Right renal cortex interstitium (tissue), 3 donors: ENCODE data around the gene NMUR1. TPM values are rescaled to one million over a fixed set of nuclear protein-coding genes. Genes with fewer than 3 reads are reported as not detected.
"Not testable (repeated sequence)": the region's sequence is repeated elsewhere in the genome, so short reads cannot be mapped to it uniquely, and the experiment has no call there.

Experiments
- DNase-seq, 3 donors: peaks; one replicate each; pipeline ENCODE4 v3.0.0-alpha.2; 2013; ENCODE audit warnings: low read depth in 3 of 3, low spot score in 2 of 3
- polyA plus RNA-seq, 3 donors: library from polyadenylated mRNA; unstranded; fragments of 120-200 nt; gene quantifications; one replicate each; pipeline ENCODE4 v1.2.1, GENCODE V29; 2013; ENCODE audit not compliant: insufficient read length in 3 of 3

Gene NMUR1, protein sequence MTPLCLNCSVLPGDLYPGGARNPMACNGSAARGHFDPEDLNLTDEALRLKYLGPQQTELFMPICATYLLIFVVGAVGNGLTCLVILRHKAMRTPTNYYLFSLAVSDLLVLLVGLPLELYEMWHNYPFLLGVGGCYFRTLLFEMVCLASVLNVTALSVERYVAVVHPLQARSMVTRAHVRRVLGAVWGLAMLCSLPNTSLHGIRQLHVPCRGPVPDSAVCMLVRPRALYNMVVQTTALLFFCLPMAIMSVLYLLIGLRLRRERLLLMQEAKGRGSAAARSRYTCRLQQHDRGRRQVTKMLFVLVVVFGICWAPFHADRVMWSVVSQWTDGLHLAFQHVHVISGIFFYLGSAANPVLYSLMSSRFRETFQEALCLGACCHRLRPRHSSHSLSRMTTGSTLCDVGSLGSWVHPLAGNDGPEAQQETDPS
- polyA plus RNA-seq: under 1 TPM; 0.38 to 0.76 (median 0.50) TPM

DNA sequence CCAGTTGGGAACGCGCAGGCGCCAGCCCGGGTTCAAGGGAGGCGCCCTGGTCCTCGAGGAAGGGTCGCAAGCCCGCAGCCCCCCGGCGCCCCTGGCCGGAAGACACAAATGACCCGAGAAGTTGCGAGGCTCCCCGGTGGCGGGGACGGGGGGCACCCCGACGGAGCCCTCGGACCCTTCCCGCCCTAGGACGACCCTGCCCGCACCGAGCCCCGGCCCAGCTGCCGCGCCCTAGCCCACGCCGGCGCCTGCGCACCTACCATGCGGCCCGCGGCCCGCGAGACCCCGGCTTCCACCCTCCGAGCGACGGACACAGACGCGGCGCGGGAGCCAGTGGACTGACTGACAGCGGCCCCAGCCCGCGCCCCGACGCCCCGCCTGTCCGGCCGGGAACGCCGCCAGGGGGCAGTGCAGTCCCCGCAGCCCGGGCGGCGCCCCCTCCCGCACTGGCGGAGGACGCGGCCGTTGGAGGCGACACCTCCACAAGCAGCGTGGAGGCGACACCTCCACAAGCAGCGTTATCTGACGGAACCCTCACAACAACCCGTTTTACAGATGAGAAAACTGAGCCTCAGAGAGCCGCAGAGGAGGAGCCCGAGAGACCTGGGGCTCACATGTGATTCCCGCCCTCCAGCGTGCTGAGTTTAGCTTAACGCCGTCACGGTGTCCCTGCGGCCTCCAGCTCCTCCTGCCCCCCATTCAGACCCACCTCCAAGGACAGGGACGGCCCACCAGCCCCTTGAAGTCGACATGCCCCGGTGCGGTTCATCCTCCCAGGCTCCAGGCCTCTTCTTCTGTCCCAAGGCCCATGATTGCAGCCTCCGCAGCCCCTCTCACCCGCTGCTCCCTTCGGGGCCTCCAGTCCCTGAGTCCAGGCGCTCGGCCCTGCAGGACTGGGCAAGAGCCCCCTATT, at the start of gene NMUR1:
Gene NMUR1, minus strand, starts transcription at position 347 of the 913 bp plus-strand sequence. Its CDS starts 84 bp downstream, at position 263.
- DNase-seq: no peak

DNA sequence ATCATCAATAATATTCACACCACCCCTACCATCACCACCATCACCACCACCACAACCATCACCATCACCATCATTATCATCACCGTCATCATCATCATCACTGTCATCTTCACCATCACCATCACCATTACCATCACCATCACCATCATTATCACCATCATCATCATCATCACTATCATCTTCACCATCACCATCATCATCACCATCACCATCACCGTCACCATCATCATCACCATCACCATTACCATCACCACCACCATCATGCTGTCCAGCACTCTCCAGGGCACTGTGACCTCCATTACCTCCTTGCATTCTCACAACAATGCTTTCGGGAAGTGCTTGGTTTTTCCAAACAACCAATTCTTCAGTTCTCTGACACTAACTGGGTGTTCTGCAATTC, 49.3 kb upstream of the NMUR1 start:
- no peak for DNase-seq

DNA sequence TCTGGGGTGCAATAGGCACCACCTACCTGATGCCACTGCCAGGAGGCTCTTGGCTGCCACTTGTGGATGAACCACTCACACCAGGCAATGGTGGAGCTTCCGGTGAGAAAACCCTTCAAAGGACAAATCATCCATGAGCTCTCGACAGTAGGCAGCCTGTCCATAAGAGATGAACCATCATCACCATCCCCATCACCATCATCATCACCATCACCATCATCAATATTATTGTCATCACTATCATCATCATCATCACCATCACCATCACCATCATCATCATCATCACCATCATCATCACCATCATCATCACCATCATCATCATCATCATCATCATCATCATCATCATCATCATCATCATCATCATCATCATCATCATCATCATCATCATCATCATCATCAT, 48.4 kb upstream of the NMUR1 start:
- DNase-seq: not testable (repeated sequence)

DNA sequence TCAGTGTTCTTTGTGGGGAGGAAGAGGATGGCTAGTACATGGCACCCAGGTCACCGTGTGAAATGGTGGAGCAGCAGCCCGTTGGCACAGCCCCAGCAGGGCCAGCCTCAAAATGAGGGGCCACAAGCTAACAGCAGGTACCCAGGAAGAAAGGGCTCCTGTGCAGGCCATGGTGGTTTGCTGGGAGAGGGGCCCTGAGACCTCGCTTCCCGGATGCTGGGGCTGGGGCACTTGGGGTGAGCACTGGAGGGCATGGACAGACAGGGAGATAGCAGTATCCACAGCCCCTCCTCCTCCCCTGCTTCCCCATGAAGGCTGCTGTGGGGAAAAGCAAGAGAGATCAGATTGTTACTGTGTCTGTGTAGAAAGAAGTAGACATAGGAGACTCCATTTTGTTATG, 46.2 kb upstream of the NMUR1 start:
- no peak for DNase-seq

DNA sequence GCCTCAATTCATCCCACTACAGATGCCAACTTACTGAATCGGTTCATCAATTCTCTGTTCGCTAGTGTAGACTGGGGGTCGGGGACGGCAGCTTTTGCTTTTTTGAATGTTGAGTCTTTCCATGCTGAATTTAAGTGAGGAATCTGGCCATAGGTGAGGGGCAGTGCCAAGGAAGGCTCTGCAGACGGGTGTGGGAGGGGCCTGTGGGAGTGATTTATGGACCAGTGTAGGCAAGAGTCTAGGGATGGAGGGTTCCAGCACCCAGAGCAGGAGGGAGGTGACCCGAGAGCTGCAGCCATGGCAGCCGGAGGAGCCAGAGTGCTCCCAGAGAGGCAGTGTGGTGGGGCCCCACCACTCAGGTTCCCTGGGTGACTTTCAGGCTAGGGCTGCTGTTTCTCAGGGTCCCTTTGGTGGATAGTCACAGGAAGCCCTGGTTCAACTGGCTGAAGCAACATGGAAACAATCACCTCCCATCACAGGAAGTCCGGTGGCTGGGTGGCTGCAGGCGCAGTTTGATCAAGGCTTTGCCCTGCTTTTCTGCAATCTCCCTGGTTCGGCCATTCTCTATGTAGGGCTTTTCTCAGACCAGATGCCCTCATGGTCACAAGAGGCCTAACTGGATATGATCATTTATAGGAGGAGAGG, 45.5 kb upstream of the NMUR1 start:
- DNase-seq: no peak

DNA sequence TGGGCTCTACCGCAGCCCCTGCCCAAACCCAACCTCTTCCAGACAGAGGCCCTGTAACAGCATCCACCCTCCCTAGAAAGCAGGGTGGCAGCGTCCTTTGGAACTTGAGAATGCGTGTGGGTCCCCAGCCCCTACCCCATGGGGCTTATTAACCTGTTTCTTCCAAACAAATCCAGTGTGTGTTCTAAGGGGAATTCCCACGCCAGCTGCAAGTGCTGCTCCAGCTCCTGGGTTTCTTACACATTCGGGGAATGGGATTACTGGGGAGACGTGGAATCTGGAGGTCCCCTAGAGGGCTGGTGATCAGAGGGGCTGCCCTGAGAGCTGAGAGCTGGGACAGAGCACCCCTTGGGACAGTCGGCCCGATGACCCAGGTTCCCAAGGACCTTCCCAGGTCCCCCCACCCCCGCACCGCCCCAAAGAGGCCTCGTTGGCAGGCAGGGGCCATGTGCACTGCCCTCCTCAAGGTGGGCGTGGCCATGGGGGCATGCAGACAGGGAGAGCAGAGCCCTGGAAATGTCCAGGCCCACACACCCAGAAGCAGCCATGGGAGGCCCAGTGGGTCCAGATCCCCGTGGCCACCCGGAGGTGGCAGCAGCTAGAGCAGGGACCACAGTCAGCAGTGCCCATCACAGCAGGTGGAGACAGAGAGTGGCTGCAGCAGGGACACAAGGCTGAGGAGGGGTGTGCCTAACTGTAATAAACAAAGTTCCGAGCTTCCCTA, 43.6 kb upstream of the NMUR1 start:
- DNase-seq: no peak

DNA sequence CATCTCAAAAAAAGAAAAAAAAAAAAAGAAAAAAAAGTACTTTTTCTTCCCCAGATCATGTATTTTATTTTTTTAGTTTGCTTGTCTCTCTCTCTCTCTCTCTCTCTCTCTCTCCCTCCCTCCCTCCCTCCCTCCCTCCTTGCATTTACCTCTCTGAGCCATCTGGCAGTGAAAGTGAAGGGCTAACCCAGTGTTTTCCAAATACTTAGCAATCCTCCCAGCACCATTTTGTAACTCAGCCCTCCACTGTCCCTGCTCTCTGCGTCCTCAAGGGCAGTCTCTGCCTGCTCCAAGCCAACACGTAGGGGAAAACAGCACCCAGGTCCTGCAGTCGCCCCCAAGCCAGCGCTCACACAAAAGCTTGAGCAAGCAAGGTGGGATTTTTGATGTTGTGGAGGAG, 42.9 kb upstream of the NMUR1 start:
- no peak for DNase-seq

DNA sequence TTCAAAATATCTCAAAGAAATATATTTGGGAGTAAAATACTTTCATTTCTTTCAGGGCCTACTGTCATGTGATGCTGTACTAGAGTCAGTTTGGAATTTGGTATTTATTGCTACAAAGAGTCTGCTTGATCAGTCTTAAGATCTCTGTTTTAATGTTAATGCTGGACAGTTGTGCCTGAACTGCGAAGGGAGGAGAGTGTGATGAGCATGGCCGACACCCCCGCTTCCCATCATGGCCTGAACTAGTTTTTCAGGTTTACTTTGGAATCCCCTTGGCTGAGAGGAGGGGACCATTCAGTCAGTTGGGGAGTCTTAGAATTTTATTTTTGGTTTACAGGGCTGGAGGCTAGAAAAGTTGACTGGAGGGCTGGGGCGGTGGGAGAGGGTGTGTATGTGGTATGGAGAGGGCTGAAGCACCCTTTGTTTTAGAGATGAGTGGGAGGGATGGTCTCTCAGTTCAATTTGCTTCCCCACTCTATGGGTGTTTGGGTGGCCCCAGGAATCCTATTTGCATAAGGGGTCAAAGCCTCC, 41.5 kb upstream of the NMUR1 start:
- no peak for DNase-seq

DNA sequence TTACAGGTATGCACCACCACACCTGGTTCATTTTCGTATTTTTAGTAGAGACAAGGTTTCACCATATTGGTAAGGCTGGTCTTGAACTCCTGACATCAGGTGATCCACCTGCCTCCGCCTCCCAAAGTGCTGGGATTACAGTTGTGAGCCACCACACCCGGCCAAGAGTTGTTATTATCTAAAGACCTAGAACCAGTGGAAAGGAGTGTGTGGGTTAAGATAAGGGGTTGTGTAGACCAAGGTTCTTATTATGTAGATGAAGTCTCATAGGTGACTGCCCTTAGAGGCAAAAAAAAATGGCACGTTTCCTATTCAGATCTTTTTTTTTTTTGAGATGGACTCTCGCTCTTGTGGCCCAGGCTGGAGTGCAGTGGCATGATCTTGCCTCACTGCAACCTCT, 40.7 kb upstream of the NMUR1 start:
- DNase-seq: not testable (repeated sequence)

DNA sequence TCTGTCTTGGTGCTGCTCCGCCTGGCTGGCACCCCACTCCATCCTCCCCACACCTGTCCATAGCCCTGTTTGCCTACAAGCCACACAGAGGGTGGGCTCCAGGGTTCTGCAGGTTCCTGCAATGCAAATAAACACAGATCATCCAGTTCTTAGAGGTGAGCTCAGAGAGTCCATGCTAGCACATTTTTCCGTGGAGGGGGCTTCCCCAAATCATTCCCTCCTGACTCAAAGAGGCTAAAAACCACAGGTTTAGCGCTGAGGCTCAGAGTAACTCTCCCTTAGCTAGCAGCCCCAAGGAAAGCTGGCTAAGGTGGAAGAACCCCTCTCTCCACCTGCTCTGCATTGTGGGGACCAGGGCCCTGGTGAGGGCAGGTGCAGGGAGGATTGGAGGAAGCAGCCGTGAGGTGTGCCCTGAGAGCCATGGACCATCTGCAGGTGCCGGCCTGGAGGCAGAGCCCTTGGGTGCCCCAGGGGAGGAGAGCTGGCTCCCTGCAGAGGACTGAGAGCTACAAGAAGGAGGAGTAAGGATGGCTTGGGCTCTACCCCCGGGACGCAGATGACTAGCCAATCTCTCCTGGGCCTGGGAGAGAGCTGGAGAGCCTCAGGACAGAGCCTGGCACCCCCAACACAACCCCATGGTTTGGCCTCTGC, 38.7 kb upstream of the NMUR1 start:
- no peak for DNase-seq

DNA sequence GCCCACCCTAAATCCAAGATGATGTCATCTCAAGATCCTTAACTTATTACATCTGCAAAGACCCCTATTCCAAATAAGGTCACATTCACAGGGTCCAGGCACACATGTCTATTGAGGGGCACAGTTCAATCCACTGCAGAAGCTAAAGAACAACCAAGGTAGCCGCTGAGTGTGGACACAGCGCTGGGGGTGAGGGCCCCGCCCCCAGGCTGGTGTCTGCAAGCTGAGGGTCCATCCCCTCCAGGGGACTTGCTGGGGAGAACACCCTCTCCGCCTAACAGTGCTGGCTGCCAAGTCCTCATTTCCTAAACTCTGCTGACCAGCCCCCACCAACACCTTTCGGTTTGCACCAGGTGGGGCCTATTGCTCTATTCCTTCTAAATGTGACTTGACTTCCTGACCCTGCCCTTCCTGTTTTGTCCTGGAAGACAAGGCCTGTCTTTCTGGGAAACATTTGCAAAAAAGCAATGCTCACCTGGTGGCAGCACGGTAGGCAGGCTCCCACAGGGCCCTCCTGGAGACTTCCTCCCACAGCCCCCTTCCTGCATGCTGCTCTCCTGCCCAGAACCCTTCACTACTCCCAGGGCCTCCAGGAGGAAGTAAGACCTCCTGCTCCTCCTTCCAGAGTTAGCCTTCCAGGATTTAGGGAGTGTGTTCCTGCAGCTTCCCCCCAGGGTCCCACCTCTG, 38.0 kb upstream of the NMUR1 start:
- no peak for DNase-seq

DNA sequence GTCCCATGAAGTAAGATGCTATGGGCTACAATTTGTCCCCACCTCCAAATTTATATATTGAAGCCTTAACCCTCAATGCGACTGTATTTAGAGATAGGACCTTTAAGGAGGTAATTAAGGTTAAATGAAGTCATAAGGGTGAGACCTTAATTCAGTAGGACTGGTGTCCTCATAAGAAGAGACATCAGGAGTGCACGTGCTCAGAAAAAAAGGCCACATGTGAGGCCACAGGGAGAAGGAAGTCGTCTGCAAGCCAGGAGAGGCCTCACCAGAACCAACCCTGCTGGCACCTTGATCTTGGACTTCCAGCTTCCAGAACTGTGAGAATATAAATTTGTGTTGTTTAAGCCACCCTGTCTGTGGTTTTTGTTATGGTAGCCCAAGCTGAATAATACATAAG, 36.9 kb upstream of the NMUR1 start:
- no peak for DNase-seq

DNA sequence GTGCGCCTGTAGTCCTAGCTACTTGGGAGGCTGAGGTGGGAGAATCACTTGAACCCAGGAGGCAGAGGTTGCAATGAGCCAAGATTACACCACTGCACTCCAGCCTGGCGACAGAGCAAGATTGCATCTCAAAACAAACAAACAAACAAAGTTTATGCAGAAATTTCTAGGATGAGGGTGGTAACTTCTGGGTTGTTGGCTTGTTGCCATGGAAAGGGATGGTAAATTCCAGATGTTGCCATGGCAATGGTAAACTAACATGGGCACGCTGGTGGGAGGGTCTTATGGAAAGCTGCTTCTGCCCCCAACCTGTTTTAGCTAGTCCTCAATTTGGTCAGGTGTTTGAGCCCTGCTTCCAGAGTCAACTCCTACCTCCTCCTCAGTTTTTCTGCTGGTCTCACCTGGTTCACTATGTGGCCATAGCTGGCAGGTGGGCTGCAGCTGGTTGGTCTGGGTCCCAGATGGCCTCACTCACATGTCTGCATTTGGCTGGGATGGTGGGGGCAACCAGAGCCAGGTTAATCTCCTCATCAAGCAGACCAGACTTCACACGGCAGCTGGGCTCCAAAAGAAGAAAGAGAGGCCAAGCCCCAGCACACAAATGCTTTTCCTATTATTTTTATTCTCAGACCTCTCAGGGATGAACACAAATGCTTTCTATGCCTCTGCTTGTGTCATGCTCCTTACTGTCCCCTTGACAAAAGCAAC, 35.8 kb upstream of the NMUR1 start:
- DNase-seq: no peak

DNA sequence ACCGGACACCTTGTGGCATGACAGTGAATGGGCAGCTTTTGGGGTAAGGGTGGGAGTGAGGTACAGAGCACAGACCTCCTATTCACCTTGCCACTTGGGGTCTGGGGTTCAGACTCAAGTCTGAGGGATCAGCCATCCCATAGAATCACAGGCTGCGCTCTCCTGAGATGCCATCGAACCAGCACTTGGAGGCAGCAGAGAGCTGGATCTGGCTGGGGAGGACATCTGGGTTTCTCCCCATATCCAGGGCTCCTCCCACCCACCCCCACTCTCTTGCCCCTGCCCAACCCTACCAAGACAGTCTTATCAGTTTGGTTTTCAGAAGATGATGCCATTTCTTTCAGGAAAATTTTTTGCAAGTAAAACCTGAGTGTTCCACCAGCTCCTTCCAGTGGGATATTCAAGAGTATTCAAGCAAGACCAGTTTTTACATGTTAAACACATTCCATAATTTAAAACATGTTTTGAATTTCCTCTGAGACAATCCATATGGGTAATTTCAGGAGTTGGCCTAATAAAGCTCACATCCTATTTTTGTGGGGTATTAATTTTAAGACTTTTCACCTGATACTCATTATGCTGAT, 33.2 kb upstream of the NMUR1 start:
- no peak for DNase-seq

DNA sequence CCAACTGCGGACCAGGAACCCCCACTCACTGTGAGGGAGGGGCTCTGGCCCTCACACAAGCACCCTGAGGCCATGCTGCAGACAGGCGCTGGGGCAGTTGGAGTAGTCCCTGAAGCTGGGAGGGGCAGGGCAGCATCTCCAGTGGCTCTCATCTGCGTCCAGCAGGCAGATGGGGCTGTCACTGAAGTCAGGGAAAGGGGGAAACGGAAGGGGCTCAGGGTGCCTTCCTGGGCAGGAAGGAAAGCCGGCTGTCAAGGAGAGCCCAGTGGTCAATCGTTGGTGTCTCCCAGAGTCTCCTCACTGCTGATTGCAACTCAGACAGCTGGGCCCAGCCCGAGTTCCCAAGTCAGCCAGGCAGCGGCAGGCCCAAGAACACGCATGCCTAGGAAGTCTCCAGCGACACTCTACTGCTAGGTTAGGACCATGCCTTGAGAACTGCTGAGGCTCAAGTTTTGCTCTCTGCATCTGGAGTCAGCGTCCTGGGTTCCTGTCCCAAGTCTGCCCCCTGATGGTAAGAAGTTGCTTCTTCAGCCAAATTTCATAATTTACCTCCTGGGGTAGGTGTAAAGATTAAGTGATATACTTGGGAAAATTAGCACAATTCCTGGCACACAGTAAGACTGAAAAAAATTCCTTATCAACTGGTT, 27.4 kb upstream of the NMUR1 start:
- peak; percentile 68 to 71 (median 70) for DNase-seq

DNA sequence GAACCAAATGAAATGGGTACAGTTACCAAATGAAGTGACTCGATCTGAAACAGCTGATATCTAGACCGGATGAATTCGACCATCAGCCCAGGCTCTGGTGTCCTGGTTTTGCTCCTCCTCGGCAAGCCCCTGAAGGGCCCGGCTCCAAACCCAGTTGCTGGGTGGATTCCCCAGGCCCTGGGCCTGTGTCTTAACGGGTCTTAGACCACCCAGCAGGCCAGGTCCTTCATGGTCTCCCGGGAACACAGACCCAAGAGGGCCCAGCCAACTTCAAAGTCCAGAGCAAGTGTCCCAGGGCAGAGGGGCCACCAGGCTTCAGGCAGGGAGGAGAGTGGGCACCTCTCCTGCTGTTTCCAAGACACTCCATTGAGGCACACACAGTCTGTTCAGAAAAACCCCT, 26.7 kb upstream of the NMUR1 start:
- no peak for DNase-seq

DNA sequence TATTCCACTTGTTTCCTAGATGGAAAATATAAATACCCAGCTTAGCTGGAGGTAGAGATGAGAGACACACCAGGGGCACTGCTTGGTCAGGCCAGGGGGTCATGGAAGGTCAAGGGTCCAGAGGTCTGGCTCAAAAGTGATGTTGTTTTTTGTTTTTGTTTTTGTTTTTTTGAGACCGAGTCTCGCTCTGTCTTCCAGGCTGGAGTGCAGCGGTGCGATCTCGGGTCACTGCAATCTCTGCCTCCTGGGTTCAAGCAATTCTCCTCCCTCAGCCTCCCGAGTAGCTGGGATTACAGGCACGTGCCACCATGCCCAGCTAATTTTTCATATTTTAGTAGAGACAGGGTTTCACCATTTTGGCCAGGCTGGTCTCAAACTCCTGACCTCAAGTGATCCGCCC, 26.3 kb upstream of the NMUR1 start:
- not testable (repeated sequence) for DNase-seq
